Astrocyte of the cerebellum (primary cell): Measurements from ENCODE around the gene RAET1L.
A peak's percentile ranks its signal among the peaks of the same experiment; 100 is the strongest.
"Not testable (repeated sequence)": the region's sequence is repeated elsewhere in the genome, so short reads cannot be mapped to it uniquely, and the experiment has no call there.

Experiments used
- DNase-seq: peaks from one replicate; pipeline ENCODE4 v3.0.0-alpha.2; 2011; ENCODE audit warnings: low read depth
- H3K4me3 ChIP-seq: 2 replicates; pipeline ENCODE4 v1.5.1; 2011; ENCODE audit warnings: mild to moderate bottlenecking, low read depth, low read length, moderate library complexity
- CTCF ChIP-seq: IDR thresholded peaks from 2 replicates; pipeline ENCODE4 v1.5.1; 2012; ENCODE audit warnings: low read length, low read depth, moderate library complexity, mild to moderate bottlenecking; ENCODE audit errors: missing control alignments
- in situ Hi-C: cut with HindIII; loops from 2 replicates; pipeline ENCODE4 v1.10.0; 2017; ENCODE audit warnings: low sequenced_read_pairs

Gene RAET1L

GRCh38 chr6:150005761-150006651 is 19.3 kb downstream of the RAET1L start:
- H3K4me3 ChIP-seq, result peak overlapping the region; percentile 57
- in situ Hi-C loops, result no loop called here
- no peak for TF ChIP-seq CTCF
- no peak for DNase-seq

- no peak for TF ChIP-seq CTCF
- in situ Hi-C loops, result no loop called here
- peak overlapping the region; percentile 57 for H3K4me3 ChIP-seq
- peak; percentile 64 for DNase-seq
Observed at GRCh38 chr6:150004783-150005717, 20.3 kb downstream of the RAET1L start.

- no peak for TF ChIP-seq CTCF
- in situ Hi-C loops, result no loop called here
- peak overlapping the region; percentile 57 for H3K4me3 ChIP-seq
- no peak for DNase-seq
Observed at GRCh38 chr6:150004101-150004782, 21.1 kb downstream of the RAET1L start.

GRCh38 chr6:150003599-150003998 is 21.7 kb downstream of the RAET1L start:
- DNase-seq, H3K4me3 ChIP-seq, in situ Hi-C loops: not testable (repeated sequence)

GRCh38 chr6:150002710-150003109 is 22.6 kb downstream of the RAET1L start:
- in situ Hi-C loops, result no loop called here
- TF ChIP-seq CTCF, result no peak
- H3K4me3 ChIP-seq, result no peak overlapping the region
- DNase-seq, result no peak

GRCh38 chr6:150001295-150002008 is 23.9 kb downstream of the RAET1L start:
- no peak overlapping the region for H3K4me3 ChIP-seq
- no peak for DNase-seq
- in situ Hi-C loops, result no loop called here
- no peak for TF ChIP-seq CTCF
